ENCODE data around the gene STAP2. TPM values are rescaled to one million over a fixed set of nuclear protein-coding genes. Genes with fewer than 3 reads are reported as not detected.

The STAP2 gene
- total and polyA plus RNA-seq, 10 of the 15 experiments (the other 5 are each of a cell fraction or from before 2014, with no cell fraction given): 0.84 to 22.4 (median 15.2) TPM

DNA sequence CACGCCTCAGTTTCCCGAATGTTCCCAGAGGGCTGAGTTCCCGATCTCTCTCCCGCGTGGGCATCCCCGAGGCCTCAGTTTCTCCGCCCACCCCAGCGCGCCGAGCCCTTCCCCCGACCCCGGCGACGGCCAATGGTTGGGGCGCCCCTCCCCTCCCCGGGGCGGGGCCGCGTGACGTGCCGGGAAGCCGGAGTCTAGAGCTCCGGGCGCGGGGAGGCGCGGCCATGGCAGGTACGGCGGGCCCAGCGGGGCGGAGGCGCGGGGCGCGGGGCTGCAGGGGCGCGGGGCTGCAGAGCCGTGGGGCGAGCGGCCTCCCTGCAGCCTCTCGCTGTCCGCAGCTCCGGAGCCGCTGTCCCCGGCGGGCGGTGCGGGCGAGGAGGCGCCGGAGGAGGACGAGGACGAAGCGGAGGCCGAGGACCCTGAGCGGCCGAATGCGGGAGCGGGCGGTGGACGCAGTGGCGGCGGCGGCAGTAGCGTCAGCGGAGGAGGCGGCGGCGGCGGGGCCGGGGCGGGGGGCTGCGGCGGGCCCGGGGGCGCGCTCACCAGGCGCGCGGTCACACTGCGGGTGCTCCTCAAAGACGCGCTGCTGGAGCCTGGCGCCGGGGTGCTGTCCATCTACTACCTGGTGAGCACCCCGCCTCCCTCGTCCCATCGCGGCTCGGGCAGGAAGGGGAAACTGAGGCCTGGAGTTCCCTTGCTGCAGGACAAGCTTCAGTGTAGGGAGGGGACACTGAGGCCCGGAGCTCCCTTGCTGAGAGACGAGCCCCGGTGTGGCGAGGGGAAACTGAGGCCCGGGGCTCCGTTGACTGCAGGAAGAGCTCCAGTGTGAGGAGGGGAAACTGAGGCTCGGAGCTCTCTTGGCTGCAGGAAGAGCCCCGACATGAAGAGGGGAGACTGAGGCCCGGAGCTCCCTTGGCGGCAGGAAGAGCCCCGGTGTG lies 5.0 kb upstream of the STAP2 start, which contains the start of gene MPND:
MPND (plus strand) TSS at position 193 of the 938 bp plus-strand sequence; CDS start at position 225, 32 bp downstream.
- peak within 1 kb of the TSS; percentile 86 for H3K4me3 ChIP-seq
- no peaks in the 10 kb centered on the region for H3K36me3 ChIP-seq (ENCODE audit: control insufficient read depth in 2 of 2, insufficient read depth in 2 of 2, low read length in 1 of 2)
- peak; percentile 7 for FAIRE-seq
- ATAC-seq: peak; percentile 86
- H3K4me1 ChIP-seq (ENCODE audit: control insufficient read depth, insufficient read depth, low read length): peaks cover 12% of the 10 kb centered on the region
- no peaks in the 10 kb centered on the region for H4K20me1 ChIP-seq (ENCODE audit: control insufficient read depth, insufficient read depth)
- H3K4me2 ChIP-seq (ENCODE audit: control insufficient read depth, insufficient read depth): peak within 1 kb of the TSS; percentile 98
- no TSS peak for BruUV-seq (replicated peaks)
- H3K27ac ChIP-seq (ENCODE audit: control insufficient read depth, insufficient read depth): peak within 1 kb of the TSS; percentile 82
- ChIA-PET RAD21 (ENCODE audit: unreplicated experiment) (interaction anchor here (0.6 to 2.3 kb wide), 12 partner anchors 9 to 651 kb away, joined by 3 to 15 read pairs (median 8); partner anchors contain the start of genes CHAF1A, EBI3 and SH3GL1), SMC1A (ENCODE audit: uncharacterized antibody, unreplicated experiment) (interaction anchor here (0.6 to 2.3 kb wide), 6 partner anchors 9 to 96 kb away, joined by 3 to 13 read pairs (median 4); partner anchors contain the start of genes CHAF1A, SH3GL1 and YJU2), POLR2A (interaction anchor here (0.5 to 2.7 kb wide), 22 partner anchors 9 to 581 kb away, joined by 3 to 22 read pairs (median 5); partner anchors contain the start of genes CHAF1A, EBI3, MRPL54 and YJU2), CTCF (interaction anchor here (0.6 to 3.4 kb wide), 13 partner anchors 10 to 1236 kb away, joined by 3 to 58 read pairs (median 5); partner anchors contain the start of genes CHAF1A, PIAS4 and SH3GL1)
- in situ Hi-C loops (cut with MboI) (no loop called here), intact Hi-C loops (cut with micrococcal nuclease; ENCODE audit: unreplicated experiment) (no loop called here)
- no peaks in the 10 kb centered on the region for H3K27me3 ChIP-seq (replicated peaks in 1 of 2; ENCODE audit: control insufficient read depth in 2 of 2, insufficient read depth in 2 of 2, low read length in 1 of 2)
- peak; percentile 50 for DNase-seq (ENCODE audit: low read depth, low spot score)
- H3K79me2 ChIP-seq (ENCODE audit: control insufficient read depth, insufficient read depth, low read length): peaks cover 3% of the 10 kb centered on the region
- 9% methylated on average over 48 of the region's 101 CpGs for WGBS (ENCODE audit: insufficient coverage, insufficient replicate concordance, low lambda C conversion rate, missing lambda C conversion rate)
- H3K9ac ChIP-seq (ENCODE audit: control insufficient read depth, insufficient read depth, low read length): peak within 1 kb of the TSS; percentile 68
- H3K9me3 ChIP-seq (replicated peaks; ENCODE audit: control insufficient read depth, insufficient read depth, low read length): no peaks in the 10 kb centered on the region
- H2AFZ ChIP-seq (ENCODE audit: control insufficient read depth, low read depth, low read length): peak within 1 kb of the TSS; percentile 98
- TF ChIP-seq MYB (IDR thresholded peaks at IDR 0.05; ENCODE audit: borderline replicate concordance, low read depth, low read length): no peak
- TF ChIP-seq POLR2A (IDR thresholded peaks at IDR 0.05; ENCODE audit: low read depth, low read length): peak; percentile 76
- peak; percentile 85 for TF ChIP-seq CREB1 (IDR thresholded peaks at IDR 0.05; ENCODE audit: low read depth)
- 0 out of 2 replicates have a peak, but pooled peaks have one; percentile 2 for TF ChIP-seq DPF2 (IDR thresholded peaks at IDR 0.05)
- TF ChIP-seq NBN (IDR thresholded peaks at IDR 0.05): no peak; the same call in 1 of the 2 replicates
- TF ChIP-seq POU2F2 (IDR thresholded peaks at IDR 0.05; ENCODE audit: borderline replicate concordance, low read depth, low read length): no peak
- no peak for TF ChIP-seq NFIC (IDR thresholded peaks at IDR 0.05; ENCODE audit: low read depth, low read length)
- TF ChIP-seq CBFB (IDR thresholded peaks at IDR 0.05; ENCODE audit: low read depth): no peak
- no peak for TF ChIP-seq FOXM1 (IDR thresholded peaks at IDR 0.05; ENCODE audit: low read depth, low read length)
- TF ChIP-seq, protein P1, sequence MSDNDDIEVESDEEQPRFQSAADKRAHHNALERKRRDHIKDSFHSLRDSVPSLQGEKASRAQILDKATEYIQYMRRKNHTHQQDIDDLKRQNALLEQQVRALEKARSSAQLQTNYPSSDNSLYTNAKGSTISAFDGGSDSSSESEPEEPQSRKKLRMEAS (IDR thresholded peaks at IDR 0.05; ENCODE audit: low read depth, low read length): peak; percentile 72
- peak; percentile 18 for TF ChIP-seq SP1 (IDR thresholded peaks at IDR 0.05; ENCODE audit: low read depth, low read length)
- TF ChIP-seq CBX3 (IDR thresholded peaks at IDR 0.05; ENCODE audit: borderline replicate concordance, low read depth): no peak
- TF ChIP-seq, protein P2, sequence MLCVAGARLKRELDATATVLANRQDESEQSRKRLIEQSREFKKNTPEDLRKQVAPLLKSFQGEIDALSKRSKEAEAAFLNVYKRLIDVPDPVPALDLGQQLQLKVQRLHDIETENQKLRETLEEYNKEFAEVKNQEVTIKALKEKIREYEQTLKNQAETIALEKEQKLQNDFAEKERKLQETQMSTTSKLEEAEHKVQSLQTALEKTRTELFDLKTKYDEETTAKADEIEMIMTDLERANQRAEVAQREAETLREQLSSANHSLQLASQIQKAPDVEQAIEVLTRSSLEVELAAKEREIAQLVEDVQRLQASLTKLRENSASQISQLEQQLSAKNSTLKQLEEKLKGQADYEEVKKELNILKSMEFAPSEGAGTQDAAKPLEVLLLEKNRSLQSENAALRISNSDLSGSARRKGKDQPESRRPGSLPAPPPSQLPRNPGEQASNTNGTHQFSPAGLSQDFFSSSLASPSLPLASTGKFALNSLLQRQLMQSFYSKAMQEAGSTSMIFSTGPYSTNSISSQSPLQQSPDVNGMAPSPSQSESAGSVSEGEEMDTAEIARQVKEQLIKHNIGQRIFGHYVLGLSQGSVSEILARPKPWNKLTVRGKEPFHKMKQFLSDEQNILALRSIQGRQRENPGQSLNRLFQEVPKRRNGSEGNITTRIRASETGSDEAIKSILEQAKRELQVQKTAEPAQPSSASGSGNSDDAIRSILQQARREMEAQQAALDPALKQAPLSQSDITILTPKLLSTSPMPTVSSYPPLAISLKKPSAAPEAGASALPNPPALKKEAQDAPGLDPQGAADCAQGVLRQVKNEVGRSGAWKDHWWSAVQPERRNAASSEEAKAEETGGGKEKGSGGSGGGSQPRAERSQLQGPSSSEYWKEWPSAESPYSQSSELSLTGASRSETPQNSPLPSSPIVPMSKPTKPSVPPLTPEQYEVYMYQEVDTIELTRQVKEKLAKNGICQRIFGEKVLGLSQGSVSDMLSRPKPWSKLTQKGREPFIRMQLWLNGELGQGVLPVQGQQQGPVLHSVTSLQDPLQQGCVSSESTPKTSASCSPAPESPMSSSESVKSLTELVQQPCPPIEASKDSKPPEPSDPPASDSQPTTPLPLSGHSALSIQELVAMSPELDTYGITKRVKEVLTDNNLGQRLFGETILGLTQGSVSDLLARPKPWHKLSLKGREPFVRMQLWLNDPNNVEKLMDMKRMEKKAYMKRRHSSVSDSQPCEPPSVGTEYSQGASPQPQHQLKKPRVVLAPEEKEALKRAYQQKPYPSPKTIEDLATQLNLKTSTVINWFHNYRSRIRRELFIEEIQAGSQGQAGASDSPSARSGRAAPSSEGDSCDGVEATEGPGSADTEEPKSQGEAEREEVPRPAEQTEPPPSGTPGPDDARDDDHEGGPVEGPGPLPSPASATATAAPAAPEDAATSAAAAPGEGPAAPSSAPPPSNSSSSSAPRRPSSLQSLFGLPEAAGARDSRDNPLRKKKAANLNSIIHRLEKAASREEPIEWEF (IDR thresholded peaks at IDR 0.05; ENCODE audit: insufficient replicate concordance, low read depth, low read length): no peak
- peak; percentile 85 for TF ChIP-seq YY1 (IDR thresholded peaks at IDR 0.05; ENCODE audit: low read depth, low read length)
- TF ChIP-seq MEF2B (IDR thresholded peaks at IDR 0.05; ENCODE audit: partially characterized antibody, poor library complexity, severe bottlenecking): peak; percentile 23
- TF ChIP-seq EZH2 (IDR thresholded peaks at IDR 0.05; ENCODE audit: borderline replicate concordance, control insufficient read depth, low read depth, low read length): no peak
- no peak for TF ChIP-seq JUNB (IDR thresholded peaks at IDR 0.05)
- peak; percentile 13; the same call in 1 of the 2 replicates for TF ChIP-seq PAX5 (IDR thresholded peaks at IDR 0.05; ENCODE audit: borderline replicate concordance, low read depth, low read length)
- TF ChIP-seq CHD1 (IDR thresholded peaks at IDR 0.05; ENCODE audit: low read depth, low read length): no peak
- TF ChIP-seq ATF7 (IDR thresholded peaks at IDR 0.05; ENCODE audit: low read depth): no peak

Measured in GM12878 (cell line).